ENCODE data around the gene TSPY4. TPM values are rescaled to one million over a fixed set of nuclear protein-coding genes. Genes with fewer than 3 reads are reported as not detected.
"Not testable (repeated sequence)": the region's sequence is repeated elsewhere in the genome, so short reads cannot be mapped to it uniquely, and the experiment has no call there.

Gene TSPY4, protein sequence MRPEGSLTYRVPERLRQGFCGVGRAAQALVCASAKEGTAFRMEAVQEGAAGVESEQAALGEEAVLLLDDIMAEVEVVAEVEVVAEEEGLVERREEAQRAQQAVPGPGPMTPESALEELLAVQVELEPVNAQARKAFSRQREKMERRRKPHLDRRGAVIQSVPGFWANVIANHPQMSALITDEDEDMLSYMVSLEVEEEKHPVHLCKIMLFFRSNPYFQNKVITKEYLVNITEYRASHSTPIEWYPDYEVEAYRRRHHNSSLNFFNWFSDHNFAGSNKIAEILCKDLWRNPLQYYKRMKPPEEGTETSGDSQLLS
- not detected in 2 replicates for total RNA-seq
- long read RNA-seq = 0 reads

DNA sequence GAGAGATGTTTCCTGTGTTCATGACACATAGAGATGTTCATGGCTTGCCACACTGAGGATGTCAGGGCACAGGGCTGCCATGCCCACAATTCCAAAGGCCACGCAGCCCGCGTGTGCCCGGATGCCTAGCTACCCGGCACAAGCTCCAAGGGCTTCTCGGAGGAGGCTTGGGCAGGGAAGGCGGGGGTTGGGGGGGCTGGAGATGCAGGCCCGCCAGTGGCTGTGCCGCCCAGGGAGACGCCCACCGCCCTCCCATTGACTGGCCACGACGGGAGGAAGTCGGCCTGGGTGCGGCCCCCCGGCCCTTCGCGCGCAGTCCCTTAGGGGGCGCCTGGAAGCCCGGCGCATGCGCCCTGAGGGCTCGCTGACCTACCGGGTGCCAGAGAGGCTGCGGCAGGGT, at the start of gene TSPY4:
Gene TSPY4, plus strand, starts transcription at position 301 of the 400 bp plus-strand sequence. Its CDS starts 46 bp downstream, at position 347.
- not testable (repeated sequence) for H3K4me3 Mint-ChIP-seq (ENCODE audit: unreplicated experiment); H3K27me3 Mint-ChIP-seq (ENCODE audit: unreplicated experiment); DNase-seq (ENCODE audit: extremely low spot score, unreplicated experiment); H3K27ac Mint-ChIP-seq (ENCODE audit: unreplicated experiment); H3K4me1 Mint-ChIP-seq (ENCODE audit: unreplicated experiment); H3K36me3 Mint-ChIP-seq (ENCODE audit: unreplicated experiment); H3K9me3 Mint-ChIP-seq (ENCODE audit: unreplicated experiment)

DNA sequence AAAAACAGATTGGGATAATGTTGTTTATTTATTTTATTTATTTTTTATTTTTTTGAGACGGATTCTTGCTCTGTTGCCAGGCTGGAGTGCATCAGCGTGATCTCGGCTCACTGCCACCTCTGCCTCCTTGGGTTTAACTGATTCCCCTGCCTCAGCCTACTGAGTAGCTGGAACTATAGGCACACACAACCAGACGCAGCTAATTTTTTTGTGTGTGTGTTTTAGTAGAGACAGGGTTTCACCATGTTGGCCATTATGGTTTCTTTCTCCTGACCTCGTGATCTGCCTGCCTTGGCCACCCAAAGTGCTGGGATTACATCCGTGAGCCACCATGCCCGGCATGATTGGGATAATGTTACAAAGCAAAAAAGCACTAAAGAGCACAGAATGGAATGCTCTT, 16.3 kb upstream of the TSPY4 start:
- Mint-ChIP-seq H3K4me1 (ENCODE audit: unreplicated experiment) (no peaks in the 10 kb centered on the region), H3K4me3 (ENCODE audit: unreplicated experiment) (no peak overlapping the region), H3K27ac (ENCODE audit: unreplicated experiment) (no peak overlapping the region), H3K36me3 (ENCODE audit: unreplicated experiment) (no peaks in the 10 kb centered on the region), H3K9me3 (ENCODE audit: unreplicated experiment) (no peaks in the 10 kb centered on the region), H3K27me3 (ENCODE audit: unreplicated experiment) (no peaks in the 10 kb centered on the region)
- no peak for DNase-seq (ENCODE audit: extremely low spot score, unreplicated experiment)
- TF ChIP-seq, protein P1, sequence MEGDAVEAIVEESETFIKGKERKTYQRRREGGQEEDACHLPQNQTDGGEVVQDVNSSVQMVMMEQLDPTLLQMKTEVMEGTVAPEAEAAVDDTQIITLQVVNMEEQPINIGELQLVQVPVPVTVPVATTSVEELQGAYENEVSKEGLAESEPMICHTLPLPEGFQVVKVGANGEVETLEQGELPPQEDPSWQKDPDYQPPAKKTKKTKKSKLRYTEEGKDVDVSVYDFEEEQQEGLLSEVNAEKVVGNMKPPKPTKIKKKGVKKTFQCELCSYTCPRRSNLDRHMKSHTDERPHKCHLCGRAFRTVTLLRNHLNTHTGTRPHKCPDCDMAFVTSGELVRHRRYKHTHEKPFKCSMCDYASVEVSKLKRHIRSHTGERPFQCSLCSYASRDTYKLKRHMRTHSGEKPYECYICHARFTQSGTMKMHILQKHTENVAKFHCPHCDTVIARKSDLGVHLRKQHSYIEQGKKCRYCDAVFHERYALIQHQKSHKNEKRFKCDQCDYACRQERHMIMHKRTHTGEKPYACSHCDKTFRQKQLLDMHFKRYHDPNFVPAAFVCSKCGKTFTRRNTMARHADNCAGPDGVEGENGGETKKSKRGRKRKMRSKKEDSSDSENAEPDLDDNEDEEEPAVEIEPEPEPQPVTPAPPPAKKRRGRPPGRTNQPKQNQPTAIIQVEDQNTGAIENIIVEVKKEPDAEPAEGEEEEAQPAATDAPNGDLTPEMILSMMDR (IDR thresholded peaks at IDR 0.05) = no peak

DNA sequence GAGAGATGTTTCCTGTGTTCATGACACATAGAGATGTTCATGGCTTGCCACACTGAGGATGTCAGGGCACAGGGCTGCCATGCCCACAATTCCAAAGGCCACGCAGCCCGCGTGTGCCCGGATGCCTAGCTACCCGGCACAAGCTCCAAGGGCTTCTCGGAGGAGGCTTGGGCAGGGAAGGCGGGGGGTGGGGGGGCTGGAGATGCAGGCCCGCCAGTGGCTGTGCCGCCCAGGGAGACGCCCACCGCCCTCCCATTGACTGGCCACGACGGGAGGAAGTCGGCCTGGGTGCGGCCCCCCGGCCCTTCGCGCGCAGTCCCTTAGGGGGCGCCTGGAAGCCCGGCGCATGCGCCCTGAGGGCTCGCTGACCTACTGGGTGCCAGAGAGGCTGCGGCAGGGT, 20.2 kb downstream of the TSPY4 start, which contains the start of gene TSPY8:
Gene TSPY8, plus strand, starts transcription at position 301 of the 400 bp plus-strand sequence. Its CDS starts 46 bp downstream, at position 347.
- not testable (repeated sequence) for H3K27ac Mint-ChIP-seq (ENCODE audit: unreplicated experiment); DNase-seq (ENCODE audit: extremely low spot score, unreplicated experiment); H3K9me3 Mint-ChIP-seq (ENCODE audit: unreplicated experiment); H3K4me3 Mint-ChIP-seq (ENCODE audit: unreplicated experiment); H3K4me1 Mint-ChIP-seq (ENCODE audit: unreplicated experiment); H3K27me3 Mint-ChIP-seq (ENCODE audit: unreplicated experiment); H3K36me3 Mint-ChIP-seq (ENCODE audit: unreplicated experiment)

Other genes with a start within 250 kb of the TSPY4 start
- gene TSPY8, start 20.3 kb downstream of the TSPY4 start, total RNA-seq = not detected in 2 replicates
- gene TSPY3, start 61.0 kb downstream of the TSPY4 start, total RNA-seq = not detected in 2 replicates
- gene TSPY1, start 129.5 kb downstream of the TSPY4 start, total RNA-seq = not detected in 2 replicates
- not detected in 2 replicates for gene TSPY9, start 149.8 kb downstream of the TSPY4 start, total RNA-seq
- not detected in 2 replicates for gene TSPY10, start 190.4 kb downstream of the TSPY4 start, total RNA-seq